Stimulated activated CD4-positive, alpha-beta T cell treated with anti-CD3 and anti-CD28 coated beads, Interleukin-4, amount 100 ng/mL, for 4 hours (primary cell): ENCODE measurements around the gene SEL1L.
A peak's percentile ranks its signal among the peaks of the same experiment; 100 is the strongest.
"Not testable (repeated sequence)": the region's sequence is repeated elsewhere in the genome, so short reads cannot be mapped to it uniquely, and the experiment has no call there.

ENCODE experiments used
- DNase-seq, 2 experiments: peaks; one replicate each; pipeline ENCODE4 v3.0.0-alpha.2; 2020

Gene SEL1L

DNA sequence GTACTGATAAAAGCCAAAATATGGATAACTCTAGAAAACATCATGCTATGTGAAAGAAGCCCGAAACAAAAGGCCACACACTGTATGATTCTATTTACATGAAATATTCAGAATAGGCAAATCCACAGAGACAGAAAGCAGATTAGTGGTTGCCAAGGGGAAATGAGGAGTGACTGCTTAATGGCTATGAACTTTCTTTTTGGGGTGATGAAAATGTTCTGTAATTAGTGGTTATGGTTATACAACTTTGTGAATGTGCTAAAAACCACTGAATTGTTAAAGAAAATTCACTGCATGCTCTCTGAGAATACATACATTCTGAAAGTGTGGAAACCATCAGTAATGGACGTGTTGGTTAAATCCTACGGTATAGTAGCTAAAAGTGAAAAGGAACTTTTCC, 93.6 kb downstream of the SEL1L start:
- no peak for DNase-seq

- no peak for DNase-seq
Observed at GRCh38 chr14:81437244-81437643, 96.4 kb downstream of the SEL1L start.

- peak; percentile 7 to 52 for DNase-seq
Observed at GRCh38 chr14:81436296-81437138, 97.1 kb downstream of the SEL1L start.

DNA sequence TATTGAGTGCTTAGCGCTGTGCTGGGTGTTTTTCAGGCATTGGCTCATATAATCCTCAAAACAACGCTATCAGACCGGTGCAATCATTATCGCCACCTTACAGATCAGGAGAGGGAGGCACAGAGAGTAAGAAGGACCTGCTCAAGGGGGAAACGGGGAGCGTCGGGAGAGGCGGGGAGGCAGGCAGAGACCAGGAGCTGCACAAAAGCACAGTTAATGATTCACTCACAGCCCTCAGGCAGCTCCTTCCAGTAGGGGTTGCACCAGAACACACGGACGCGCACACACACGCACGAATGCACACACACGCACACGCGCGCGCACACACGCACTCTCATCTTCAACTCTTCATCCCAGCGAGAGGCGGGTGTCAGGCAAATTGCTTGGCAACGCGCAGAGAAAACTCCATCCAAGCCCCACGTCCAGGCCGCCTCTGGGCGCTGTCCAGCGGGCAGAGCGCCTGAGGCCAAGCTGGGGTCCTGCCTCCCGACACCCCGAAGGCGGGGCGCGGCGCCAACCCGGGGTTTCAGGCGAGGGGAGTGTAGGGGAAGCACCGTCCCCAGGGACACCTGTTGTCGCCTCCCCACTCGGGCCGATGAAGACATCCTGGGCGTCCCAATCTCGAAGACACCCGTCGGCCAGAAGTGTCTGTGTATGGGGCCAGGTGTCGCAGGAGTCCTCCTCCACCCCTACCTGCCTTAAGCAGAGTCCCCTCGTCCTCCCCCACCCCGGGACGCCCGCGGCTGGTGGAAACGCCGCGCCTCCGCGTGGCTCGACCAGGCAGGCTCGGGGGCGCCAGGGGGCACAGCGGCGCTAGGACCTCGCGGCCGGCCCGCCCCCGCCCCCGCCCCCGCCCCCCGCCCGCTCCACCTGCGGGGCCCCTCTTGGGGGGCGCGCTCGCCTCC, 98.0 kb downstream of the SEL1L start:
- peak in 1 of 2 experiments; percentile 13 for DNase-seq

DNA sequence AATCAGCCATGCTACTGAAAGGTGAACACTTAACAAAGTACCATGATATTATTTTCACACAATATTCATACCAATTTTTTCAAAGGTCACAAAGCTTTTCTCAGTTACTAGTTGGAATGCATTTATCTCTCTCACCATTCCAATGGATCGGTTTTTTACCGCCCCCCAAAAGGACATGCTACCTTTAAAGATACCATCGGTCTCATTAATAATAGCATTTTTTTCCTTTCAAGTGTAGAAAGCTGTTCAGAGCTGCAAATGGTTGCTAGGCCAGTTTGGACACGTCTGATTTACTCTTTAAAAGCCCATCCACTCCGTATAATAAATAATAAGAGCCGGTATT, 98.6 kb downstream of the SEL1L start:
- no peak for DNase-seq

DNA sequence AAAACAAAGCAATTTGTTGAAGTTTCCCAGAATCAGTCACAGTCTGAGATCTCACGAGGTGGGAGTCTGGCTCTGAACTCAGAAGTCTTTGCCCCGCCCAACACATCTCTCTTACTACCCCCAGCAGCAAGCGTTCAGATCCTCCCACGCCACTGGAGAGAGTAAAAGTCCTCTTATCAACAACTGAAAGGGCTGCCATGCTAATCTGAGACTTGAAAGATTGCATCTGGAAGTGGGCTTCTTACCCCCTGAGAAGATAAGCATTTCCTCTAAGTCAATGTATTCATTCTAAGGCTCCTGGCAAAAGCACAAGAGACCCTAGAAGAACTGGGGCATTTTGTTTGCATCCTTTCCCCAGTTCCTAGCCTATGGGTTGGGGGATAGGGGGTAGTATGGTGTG, 99.4 kb downstream of the SEL1L start:
- DNase-seq = no peak

DNA sequence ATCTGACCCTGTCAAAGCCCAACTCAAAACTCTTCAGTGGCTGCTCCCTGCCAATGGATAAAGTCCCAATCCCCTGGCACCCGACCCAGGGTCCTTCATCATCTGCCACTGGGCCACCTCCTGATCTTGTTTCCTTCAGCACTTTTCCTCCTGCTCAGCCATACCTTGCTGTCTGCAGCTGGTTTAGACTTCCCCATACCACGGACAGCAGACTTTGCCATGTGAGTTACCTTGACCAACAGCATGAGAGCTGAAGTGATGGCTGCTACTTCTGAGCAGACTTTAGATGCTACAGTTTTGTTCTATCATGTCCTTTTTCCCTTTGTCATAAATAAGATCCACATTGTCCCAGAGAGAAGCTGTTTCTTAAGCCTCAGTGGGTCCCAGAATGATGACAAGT, 100.3 kb downstream of the SEL1L start:
- no peak for DNase-seq

- no peak for DNase-seq
Observed at GRCh38 chr14:81432219-81432661, 101.4 kb downstream of the SEL1L start.

DNA sequence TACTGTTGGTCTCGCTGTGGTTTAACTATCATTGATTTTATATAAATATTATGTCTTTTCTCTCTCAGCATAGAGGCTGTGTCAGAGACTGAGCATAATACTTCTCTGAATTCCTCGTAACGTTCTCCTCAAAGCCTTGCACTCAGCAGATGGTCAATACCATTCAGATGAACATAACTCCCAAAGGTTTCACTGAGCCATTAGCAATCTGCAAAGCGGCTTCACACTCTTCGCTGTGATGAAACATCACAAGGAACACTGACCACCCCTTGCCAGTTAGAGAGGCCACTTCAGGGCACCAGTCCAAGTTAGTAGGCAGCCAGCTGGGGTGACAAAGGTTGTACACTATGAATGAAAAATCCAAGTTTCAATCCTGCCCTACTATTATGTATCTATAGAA, 103.4 kb downstream of the SEL1L start:
- no peak for DNase-seq

DNA sequence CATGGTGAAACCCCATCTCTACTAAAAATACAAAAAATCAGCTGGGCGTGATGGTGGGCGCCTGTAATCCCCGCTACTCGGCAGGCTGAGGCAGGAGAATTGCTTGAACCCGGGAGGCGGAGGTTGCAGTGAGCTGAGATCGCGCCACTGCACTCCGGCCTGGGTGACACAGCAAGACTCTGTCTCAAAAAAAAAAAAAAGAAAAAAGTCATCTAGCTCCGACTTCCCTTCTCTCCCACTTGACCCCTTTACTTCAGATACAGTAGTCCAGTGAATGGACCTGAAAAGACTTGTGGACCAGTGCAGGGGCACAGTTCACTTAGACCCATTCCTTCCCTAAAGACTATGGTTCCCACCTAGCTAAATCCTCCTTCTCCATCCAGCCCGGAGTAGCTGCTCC, 103.9 kb downstream of the SEL1L start:
- not testable (repeated sequence) for DNase-seq

GRCh38 chr14:81429028-81429427, 104.6 kb downstream of the SEL1L start:
- DNase-seq = no peak

DNA sequence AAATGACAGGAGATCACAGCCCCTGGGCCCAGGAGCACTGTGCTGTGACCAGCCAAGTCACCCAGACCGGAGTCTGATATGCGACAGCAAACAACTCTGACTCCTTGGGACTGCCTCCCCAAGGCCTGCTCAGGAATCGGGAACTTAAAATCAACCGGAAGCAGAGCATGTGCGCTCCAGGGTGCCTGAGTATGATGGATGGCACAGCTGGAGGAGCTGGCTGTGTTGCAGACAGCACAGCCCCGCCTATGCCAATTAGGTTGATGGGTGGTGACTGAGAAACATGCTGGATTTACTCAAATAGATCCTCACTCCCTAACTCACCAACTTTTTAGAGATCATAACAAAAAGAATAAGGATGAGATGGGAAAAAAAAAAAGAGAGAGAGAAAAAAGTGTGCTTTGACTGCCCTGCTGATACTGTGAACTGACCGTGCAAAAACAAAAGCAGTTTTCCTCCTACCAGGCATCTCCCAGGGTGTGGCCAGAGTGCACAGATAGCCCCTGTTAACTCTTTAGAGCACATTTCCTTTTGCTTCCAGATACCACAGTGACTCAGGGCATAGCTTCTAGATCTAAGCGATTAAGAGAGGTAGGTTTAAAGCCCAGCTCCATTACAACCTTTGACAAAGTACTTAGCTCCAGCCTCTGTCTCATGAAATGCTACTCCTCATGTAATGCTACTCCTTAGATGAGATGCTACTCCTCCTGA, 106.2 kb downstream of the SEL1L start:
- no peak for DNase-seq

- DNase-seq = no peak
Observed at GRCh38 chr14:81423504-81423903, 110.1 kb downstream of the SEL1L start.
